RPMI7951 (cell line): ENCODE data around the gene GSTM4. TPM values are rescaled to one million over a fixed set of nuclear protein-coding genes. Genes with fewer than 3 reads are reported as not detected.
A peak's percentile ranks its signal among the peaks of the same experiment; 100 is the strongest.
"Not testable (repeated sequence)": the region's sequence is repeated elsewhere in the genome, so short reads cannot be mapped to it uniquely, and the experiment has no call there.

Source experiments
- DNase-seq: peaks from one replicate; pipeline ENCODE4 v3.0.0-alpha.2; 2012; ENCODE audit warnings: low read depth
- total RNA-seq: library from RNA; depleted of rRNA; stranded (reverse); fragments of >200 nt; shearing (Covaris generic); gene quantifications from 2 replicates; pipeline ENCODE4 v1.2.3, GENCODE V29; 2014

Gene GSTM4
- total RNA-seq, 1 experiment from 2014 or later: 30.6 TPM

DNA sequence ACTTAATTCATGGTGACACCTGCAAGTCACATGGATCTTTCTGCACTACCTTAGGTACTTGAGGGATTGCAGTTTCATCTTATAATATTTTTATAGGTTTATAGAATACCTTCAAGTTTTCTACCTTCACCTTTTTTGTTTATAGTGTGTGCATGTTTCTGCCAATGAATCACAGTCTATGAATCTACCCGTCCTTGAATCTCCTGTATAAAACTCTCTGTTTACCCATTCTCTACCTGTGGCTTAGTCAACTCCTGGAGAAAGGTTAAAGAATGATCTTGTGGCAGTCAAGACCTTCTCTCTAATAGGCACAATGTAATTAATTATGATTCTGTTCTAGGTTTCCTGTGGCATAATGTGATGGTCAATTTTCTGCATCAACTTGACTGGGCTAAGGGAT, 8.8 kb downstream of the GSTM4 start:
- DNase-seq: no peak

DNA sequence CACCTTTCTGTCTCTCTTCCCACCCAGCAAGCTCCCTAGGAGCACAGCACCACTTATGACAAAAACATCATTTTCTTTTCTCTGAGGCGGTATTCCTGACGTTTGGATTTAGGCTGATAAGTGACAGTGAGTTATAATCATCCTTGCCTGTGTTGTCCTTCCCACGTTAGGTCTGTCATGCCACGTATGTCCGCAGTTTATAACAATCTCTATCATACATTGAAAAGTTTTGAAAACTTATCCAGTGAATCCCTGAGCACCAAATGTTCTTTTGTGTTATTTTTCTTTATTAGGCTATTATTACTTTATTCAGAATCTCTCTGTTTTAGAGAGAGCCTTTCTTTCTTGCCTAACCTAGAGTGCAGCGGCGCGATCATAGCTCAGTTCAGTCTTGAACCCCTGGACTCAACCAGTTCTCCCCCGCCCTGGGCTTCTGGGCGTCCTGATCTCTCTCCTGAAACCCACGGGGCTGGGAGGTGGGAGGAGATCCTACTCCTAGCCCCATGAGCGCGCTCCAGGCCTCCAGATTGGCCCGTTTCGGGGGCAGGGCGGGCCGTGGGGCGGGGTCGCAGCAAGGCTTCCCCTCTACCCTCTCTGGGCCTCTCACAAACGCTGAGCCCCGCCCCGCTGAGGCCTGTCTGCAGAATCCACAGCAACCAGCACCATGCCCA, 11.7 kb downstream of the GSTM4 start, which contains the start of gene GSTM2:
Gene GSTM2, plus strand, starts transcription at position 606 of the 671 bp plus-strand sequence. Its CDS starts 59 bp downstream, at position 665.
- peak; percentile 89 for DNase-seq

- DNase-seq: no peak
These were observed 12.3 kb downstream of the GSTM4 start for GRCh38 chr1:109668123-109668775.

DNA sequence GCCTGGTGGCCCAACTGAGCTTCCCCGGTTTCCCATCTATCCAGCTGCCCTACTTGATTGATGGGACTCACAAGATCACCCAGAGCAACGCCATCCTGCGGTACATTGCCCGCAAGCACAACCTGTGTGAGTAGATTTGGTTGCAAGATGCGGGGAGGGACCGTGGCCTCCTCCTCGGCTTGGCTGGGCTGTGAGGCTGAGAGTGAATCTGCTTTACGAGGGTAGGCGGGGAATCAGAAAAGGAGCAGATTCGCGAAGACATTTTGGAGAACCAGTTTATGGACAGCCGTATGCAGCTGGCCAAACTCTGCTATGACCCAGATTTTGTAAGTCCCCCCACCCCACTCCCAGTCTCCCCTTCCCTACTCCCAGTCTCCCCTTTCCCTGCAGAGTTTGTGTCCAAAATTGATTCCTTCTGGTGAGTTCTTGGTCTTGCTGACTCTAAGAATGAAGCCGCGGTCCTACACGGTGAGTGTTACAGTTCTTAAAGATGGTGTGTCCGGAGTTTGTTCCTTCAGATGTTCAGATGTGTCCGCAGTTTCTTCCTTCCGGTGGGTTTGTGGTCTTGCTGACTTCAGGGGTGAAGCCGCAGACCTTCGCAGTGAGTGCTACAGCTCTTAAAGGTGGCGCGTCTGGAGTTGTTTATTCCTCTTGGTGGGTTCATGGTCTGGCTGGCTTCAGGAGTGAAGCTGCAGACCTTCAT, 13.5 kb downstream of the GSTM4 start:
- DNase-seq: no peak

DNA sequence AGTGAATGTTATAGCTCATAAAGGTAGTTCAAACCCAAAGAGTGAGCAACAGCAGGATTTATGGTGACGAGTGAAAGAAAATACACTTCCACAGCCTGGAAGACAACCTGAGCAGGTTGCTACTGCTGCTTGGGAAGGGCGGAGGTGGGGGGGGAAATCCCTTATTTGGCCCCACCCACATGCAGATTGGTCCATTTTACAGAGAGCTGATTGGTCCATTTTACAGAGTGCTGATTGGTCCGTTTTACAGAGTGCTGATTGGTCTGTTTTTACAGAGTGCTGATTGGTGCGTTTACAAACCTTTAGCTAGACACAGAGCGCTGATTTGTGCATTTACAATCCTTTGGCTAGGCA, 14.0 kb downstream of the GSTM4 start:
- not testable (repeated sequence) for DNase-seq

- DNase-seq: no peak
These were observed 15.2 kb downstream of the GSTM4 start for GRCh38 chr1:109671067-109671466.

DNA sequence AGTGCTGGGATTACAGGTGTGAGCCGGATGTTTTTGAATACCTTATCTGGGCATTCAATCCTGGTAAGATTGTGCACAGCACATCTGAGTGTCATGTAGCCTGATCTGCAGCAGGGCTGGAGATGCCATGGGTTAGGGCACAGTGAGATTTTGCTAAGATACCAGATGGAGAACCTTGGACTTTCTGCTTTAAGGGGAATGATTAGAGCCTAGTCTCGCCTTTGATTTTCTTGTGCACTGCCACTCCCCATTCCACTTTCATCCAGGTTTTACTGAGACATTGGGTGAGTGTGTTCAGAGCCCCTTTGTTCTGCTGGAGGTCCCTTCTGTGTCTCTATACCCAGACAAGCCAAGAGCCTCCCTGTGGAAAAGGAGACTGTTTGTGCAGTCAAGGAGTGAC, 18.0 kb downstream of the GSTM4 start:
- DNase-seq: not testable (repeated sequence)

DNA sequence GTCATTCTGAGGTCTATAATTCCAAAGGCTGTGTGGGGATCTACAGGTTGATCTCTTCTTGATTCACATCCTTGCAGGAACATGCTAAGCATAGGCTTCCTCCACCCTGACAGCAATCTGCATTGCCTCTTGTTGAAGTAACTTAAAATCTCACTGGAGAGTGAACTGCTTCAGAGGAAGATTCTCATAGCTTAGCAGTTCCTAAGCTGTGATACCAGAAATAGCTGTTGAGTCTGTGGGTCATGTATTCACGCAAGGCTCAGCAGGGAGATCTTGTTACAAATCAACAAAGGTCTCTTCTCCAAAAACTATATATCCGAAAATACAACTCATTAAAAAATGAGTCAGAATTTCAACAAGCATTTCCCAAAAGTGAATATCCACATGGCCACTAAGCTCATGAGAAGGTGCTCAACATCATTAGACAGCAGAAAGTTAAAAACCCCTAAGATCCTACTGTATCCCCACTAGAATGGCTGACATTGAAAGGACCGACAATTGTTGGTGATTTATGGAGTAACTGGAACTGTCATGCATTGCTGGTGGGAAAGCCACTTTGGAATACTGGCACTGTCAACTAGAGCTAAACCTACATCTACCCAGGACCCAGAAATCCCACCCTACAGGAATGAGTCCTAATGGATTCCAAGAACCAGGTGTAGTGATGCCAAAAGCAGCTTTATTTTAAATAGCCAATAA, 20.9 kb downstream of the GSTM4 start:
- DNase-seq: not testable (repeated sequence)

DNA sequence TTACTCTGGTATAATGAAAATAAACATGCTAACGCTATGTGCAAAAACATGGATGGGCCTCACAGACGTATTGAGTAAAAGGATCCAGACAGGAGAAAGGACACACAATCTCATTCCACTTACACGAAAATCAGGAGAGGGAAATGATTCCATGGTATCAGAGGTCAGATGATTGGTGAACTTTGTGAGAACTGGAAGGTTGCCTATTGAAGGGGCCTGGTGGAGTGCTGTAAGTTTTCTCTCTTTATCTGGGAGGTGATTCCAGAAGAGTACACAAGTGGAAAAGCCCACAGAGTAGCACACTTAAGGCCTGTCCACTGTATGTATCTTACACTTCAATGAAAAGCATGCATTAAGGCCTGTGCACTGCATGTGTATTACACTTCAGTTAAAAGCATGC, 21.6 kb downstream of the GSTM4 start:
- DNase-seq: no peak

DNA sequence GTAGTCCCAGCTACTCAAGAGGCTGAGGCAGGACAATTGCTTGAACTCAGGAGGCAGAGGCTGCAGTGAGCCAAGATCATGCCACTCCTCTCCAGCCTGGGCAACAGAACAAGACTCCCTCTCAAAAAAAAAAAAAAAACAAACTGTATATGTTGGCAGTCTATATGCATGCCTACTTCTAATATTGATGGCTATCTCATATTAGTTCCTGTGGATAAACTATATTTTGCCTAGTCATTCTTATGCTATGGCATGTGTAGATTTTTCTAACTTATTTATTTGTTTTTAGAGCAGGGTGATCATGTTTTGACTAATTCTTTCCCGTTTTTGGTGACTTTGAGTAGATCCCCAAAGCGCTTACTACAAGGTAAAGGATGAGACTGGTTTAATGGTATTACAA, 22.7 kb downstream of the GSTM4 start:
- DNase-seq: not testable (repeated sequence)

DNA sequence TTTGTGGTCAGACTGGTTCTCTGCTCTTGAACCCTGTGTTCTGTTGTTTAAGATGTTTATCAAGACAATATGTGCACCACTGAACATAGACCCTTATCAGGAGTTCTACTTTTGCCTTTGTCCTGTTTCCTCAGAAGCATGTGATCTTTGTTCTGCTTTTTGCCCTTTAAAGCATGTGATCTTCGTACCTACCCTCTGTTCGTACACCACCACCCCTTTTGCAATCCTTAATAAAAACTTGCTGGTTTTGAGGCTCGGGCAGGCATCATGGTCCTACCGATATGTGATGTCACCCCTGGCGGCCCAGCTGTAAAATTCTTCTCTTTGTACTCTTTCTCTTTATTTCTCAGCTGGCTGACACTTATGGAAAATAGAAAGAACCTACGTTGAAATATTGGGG, 28.9 kb downstream of the GSTM4 start:
- DNase-seq: not testable (repeated sequence)

- DNase-seq: not testable (repeated sequence)
These were observed 29.5 kb downstream of the GSTM4 start for GRCh38 chr1:109685399-109685798.

DNA sequence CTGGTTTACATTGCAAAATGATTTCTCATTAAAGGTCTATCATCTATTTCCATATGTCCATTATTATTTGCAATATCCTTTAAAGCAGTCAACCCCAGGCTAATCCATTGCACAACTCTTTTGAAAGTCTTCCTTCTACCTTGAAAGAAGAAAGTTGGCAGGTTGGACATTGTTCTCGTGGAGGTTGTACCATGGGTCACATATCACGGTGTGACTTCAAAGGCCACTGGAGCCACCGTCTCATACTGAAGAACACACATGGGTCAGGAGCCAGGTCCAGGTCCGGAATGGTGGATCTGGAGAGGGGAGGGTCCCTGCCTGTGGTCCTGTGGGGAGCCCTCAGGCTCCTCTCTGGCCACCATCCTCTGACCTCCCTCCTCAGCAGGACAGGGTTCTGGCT, 30.0 kb downstream of the GSTM4 start:
- DNase-seq: not testable (repeated sequence)

DNA sequence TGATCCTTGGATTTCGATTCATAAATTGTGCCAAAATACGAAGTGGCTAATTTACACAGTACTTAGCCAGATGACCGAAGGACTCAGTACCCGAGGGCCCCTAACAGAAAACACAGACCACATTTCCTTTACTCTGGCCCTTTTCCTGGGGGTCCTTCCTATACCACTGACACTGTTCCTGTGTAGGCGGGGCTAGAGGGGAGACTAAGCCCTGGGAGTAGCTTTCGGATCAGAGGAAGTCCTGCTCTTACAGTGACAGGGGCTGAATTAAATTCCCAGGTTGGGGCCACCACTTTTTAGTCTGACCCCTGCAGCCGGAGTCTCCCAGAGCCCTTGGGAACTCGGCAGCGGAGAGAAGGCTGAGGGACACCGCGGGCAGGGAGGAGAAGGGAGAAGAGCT, 31.2 kb downstream of the GSTM4 start:
- not testable (repeated sequence) for DNase-seq

GRCh38 chr1:109687641-109688499, 32.0 kb downstream of the GSTM4 start, which contains the start of gene GSTM1:
Gene GSTM1 (plus strand): TSS chr1:109687817. CDS start chr1:109687874, 57 bp downstream.
- DNase-seq: no peak

DNA sequence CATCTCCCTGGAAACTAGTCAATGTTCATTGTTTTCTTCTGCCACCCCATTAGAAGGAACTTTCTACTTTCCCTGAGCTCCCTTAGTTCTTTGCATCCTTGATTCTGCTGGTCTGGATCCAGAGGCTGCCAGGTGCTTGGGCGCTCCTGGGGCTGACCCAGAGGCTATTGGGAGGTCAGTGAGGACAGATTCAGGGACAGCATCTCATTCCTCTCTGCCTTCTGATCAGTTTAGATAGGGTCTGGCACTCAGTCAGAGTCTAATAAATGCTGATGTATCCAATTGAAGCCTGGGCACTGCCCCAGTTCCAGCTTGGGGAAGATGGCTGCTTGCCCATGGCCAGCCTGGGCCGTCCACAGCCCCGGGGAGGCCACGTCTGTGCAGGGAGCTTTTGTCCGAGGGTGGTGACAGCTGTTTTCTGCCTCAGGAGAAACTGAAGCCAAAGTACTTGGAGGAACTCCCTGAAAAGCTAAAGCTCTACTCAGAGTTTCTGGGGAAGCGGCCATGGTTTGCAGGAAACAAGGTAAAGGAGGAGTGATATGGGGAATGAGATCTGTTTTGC, 34.0 kb downstream of the GSTM4 start:
- DNase-seq: no peak

- DNase-seq: no peak
These were observed 35.9 kb downstream of the GSTM4 start for GRCh38 chr1:109691759-109692158.

- not testable (repeated sequence) for DNase-seq
These were observed 38.5 kb downstream of the GSTM4 start for GRCh38 chr1:109694400-109694799.

DNA sequence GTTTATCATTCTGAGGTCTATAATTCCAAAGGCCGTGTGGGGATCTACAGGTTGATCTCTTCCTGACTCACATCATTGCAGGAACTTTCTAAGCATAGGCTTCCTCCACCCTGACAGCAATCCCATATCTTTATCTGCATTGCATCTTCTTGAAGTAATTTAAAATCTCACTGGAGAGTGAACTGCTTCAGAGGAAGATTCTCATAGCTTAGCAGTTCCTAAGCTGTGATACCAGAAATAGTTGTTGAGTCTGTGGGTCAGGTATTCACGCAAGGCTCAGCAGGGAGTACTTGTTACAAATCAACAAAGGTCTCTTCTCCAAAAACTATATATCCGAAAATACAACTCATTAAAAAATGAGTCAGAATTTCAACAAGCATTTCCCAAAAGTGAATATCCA, 39.2 kb downstream of the GSTM4 start:
- not testable (repeated sequence) for DNase-seq

DNA sequence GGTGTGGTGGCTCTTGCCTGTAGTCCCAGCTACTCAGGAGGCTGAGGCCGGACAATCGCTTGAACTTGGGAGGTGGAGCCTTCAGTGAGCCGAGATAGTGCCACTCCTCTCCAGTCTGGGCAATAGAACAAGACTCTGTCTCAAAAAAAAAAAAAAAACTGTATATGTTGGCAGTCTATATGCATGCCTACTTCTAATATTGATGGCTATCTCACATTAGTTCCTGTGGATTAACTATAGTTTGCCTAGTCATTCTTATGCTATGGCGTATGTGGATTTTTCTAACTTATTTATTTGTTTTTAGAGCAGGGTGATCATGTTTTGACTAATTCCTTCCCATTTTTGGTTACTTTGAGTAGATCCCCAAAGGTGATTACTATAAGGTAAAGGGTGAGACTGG, 41.2 kb downstream of the GSTM4 start:
- DNase-seq: no peak

GRCh38 chr1:109697861-109698260, 42.0 kb downstream of the GSTM4 start:
- DNase-seq: not testable (repeated sequence)
